GM19452 (cell line): Measurements from ENCODE around the gene FOXD2.
"Not testable (repeated sequence)": the region's sequence is repeated elsewhere in the genome, so short reads cannot be mapped to it uniquely, and the experiment has no call there.

Experiments
- ATAC-seq: cut with Tn5 transposase; IDR thresholded peaks from one replicate; pipeline ENCODE4 v1.9.1; 2021; ENCODE audit not compliant: unreplicated experiment

Gene FOXD2

DNA sequence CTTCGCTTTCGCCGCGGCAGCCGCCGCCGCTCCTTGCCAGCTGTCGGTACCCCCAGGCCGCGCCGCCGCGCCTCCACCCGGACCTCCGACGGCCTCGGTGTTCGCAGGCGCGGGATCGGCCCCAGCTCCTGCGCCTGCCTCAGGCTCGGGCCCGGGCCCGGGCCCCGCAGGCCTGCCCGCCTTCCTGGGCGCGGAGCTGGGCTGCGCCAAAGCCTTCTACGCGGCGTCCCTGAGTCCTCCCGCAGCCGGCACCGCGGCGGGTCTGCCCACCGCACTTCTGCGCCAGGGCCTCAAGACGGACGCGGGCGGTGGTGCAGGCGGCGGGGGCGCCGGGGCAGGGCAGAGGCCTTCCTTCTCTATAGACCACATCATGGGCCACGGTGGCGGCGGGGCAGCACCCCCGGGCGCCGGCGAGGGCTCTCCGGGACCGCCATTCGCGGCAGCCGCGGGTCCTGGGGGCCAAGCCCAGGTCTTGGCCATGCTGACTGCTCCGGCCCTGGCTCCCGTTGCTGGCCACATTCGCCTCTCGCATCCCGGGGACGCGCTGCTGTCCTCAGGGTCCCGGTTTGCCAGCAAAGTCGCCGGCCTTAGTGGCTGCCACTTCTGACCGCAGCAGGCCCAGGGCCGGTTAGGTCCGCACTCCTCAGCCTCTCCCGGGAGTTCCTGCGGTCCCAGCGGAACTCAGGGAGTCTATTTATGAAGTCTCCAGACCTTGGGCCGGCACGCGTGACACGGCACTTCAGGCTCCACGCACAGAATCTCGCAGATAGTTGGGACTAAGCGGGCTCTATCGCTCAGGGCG, 1.4 kb downstream of the FOXD2 start:
- ATAC-seq = no peak

DNA sequence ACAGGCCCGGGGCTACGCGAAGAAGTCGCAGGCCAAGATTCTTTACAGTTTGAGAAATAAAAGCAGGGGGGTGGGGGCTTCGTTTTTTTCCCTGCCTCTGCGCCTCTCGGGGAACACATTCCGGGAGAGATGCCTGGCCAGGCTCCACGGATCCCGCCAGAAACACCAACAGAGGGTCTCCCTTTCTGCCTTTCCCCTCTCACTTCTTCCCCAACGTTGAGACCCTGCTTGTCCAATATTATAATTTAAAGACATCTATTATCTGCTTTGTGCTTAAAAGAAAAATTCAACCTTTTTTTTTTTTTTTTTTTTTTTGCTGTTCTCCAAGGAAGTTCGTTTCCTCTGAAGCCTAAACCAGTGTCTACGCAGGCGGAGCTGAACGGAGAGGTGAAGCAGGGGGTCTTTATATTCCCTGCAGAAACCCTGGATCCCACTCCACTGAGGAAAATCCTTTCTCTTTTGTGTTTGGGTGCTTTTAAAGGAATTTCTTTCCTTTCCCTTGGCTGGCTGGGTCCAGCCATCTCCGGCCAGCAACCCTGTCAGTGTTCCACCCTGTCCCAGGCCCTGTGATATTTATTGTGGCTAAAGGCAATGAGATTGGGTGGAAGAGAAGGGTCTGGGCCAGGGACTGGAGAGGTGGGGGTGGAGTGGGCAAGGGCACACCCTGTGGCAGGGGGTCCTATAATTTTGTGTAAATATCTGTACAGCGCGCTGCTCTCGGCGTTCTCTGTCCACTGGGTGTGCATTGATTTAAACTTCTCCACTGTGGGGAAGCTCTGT, 2.2 kb downstream of the FOXD2 start:
- no peak for ATAC-seq

DNA sequence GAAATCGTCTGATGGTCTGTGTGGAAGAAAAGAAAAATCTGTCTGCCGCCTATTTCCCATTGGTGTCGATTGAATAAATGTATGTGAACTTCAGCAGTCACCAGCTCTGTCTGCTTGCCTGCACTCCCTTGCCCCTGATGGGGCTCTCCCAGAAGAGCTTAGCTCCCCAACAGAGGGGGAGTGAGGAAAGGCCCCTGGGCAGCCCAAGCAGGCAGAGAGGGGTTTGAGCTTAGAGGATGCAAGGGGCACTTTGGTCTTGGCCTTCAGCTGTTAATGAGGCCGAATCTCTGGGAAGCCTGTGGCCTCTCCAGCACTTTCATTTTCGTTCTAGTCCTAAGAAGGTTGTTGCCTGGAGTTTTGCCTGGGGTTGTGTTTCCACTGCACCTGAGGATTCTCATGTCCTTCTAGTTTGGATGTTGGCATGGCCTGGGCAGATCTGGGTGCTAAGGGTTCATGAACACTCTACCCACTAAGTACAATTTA, 2.8 kb downstream of the FOXD2 start:
- ATAC-seq = no peak

DNA sequence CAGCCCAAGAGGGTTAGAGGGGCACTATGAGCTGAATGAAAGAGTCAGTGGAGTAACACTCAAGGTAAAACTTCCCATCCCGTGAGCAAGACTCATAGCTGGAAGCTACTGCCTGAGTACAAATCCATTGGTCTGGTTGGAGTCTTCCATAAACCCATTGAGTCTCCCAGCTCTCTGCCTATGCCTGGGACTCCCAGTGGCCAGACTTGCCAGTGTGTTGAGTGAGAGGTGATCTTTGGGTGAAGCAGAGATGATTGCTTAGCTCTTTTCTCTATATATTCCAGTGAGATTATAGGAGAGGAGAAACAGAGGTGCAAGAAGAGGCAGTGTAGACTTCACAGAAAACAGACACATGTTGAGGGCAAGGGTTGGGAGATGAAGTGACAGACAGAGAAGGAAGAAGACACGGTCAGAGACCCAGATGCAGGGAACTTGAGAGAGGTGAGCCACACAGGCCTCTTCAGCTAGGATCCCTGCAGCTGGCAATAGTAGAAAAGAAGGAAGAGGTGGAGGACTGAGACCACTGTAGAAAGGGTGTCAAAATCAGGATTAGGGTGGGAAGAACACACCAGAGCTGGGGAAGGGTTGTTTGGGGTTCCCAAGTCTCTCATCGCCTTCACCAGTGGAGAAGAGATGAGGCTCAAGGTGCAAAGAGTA, 3.7 kb downstream of the FOXD2 start:
- ATAC-seq = no peak

DNA sequence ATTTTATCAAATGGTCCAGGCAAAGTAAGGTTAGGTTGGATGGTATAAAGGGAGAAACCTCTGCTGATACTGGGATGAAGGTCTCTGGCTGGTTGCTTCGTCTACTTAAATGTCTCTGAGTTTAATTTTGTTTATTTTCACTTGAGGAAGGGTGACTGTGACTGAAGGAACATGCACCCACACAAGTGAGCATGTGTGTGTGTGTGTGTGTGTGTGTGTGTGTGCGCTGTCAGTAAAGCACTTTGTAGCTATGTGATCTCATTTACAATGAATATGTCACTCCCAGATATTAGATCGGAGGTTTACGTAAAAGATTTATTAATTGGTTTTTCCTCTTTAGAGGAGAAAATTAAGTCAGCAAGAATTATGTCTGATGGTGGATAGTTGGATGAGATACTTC, 4.4 kb downstream of the FOXD2 start:
- ATAC-seq = no peak

DNA sequence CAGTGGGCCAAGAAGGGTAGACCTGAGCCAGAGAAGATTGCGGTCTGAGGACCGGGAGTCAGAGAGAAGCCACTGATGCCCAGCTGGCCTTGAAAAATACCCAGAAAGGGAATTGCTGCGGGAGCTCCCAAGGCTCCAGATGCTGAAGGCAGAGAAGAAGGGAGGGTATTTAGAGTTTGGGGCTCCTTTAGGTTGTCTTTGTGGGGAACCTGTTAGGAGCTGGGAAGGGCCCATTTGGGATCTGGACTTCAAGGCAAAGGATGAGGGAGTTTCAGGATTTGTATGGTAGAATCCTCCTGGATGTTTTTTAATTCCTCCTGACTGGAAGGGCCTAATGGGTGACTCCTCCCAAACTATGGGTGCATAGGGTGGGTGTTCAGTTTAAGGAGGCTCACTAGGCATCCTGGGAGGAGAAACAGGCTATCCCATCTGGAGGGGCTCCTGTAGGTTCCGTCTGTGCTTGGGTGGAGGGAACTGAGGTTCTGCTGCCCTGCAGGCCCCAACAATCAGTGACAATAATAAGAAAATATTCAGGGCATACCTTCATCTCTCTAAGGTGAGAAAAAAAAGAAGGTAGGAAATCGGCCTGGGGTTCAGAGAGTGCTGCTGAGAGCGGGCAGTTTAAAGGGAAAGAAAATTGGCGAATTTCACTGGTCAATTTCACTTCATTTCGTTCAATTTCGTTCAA, 5.1 kb downstream of the FOXD2 start:
- ATAC-seq = no peak

DNA sequence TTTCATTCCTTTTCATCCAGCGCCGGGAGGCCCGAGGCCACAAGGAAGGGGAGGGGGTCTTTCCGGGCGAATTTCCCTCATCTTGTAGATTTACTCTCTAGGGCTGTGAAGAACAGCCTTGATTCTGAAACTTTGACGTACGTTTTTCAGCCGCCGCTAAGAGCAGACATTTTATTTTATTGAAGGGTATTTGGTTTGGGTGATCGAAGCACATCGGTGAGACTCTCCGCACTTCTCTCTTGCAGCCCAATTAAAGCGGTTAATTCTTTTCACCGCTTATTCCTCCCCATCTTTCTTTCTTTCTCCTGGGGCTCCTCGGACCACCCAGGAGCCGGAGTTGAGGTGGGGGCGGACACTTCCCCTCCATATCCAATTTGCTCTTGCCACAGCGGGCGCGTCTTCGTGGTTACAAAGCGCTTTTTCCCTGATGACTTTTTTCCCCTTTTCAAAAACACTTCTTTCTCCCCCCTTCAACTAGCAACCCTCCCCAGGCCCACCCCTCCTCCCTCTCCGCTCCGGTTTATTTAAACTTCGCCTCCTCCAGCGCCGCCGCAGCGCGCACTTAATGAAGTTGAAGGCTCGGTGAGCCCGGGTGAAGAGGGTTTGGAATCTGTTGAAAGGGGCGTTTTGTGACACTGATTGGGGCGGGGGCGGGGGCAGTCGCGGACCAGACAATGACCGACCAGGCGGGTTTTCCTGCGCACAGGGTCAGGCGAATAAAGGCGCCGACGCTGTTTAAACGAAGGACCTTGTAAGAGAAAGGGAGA, 5.9 kb downstream of the FOXD2 start:
- ATAC-seq = no peak

DNA sequence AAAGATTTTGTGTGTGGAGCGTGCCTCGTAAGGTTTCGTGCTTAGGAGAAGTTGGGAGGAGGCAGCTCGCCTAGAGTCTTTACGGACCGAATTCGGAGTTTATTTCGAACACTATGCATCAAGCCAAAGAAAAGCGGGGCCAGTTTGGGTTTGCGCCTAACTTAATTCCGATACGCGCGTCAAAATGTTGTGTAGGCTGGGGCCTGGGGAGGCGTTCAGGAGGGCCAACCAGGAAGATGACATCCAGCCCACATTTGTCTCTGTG, 6.4 kb downstream of the FOXD2 start:
- no peak for ATAC-seq

DNA sequence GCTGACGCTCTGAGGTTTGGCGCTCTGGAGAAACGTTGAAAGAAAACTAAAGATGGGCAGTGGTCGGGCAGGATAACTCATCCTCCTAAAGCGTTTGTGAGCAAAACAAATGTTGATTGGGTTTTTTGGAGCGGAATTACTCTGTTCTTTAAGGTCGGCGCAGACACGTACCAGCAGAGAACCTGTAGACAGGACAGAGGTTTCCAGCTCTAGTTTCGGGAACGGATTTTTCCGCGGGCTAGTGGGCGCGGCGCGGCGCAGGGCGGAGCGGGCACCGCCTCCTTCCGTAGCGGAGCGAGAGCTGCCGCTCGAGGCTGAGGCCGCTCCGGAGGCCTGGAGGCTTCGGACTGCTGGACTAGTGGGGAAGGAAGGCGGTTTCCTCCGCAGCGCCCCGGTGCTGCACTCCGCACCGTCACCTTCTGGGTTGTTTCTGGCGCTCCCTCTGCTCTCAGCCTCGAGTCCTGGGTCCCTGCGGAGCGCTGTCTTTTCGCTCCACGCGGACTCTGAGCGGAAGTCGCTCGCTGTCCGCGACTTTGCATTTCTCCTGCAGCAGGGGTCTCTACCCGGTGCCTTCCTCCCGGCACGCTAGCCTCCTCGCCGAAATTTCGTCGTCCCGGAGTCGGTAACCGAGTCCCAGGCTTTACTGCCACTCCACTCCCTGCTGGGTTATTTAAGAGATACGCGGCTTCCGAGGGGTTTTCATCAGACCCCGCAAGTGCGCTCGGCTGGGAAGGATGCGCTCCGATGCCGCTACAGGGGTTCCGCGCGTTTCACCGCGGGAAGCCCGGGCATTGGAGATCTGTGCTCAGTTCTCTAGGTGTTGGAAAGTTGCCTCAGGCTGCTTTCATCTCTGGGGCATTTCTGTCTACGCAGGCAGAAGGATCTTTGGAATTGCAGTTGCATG, 7.0 kb downstream of the FOXD2 start:
- no peak for ATAC-seq

DNA sequence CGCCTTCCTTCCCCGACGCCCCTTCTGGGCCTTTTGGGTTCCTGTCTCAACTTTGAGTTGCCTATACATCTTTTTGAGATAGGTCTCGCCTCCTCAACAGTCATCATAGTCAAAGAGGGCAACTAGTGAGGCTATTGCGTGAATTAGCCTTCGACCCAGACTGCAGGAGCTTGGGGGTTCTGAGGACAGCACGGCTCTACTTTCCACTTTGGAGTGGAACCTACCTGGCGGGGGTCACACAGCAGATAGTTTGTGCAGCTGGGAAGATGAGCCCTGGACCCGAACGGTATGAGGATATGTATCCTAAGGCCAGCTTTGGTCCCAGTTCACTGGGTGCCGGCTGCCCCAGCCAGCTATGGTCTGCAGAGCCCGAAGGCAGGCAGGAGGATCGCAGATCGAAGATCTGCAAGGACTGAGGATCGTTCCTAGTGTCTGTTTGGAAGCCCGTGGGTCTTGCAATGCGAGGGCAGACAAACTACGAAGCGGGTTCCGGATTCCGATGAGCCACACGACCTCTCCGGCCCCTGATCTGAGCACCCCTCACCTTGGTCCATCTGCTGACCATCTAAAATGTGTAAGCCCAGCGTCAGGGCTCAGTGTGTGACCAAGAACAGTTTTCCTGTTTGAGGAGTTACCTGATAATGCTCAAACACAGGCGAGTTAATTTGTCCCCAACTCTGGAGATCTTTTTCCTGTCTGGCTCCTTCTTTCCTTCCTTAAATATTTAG, 8.1 kb downstream of the FOXD2 start:
- no peak for ATAC-seq

DNA sequence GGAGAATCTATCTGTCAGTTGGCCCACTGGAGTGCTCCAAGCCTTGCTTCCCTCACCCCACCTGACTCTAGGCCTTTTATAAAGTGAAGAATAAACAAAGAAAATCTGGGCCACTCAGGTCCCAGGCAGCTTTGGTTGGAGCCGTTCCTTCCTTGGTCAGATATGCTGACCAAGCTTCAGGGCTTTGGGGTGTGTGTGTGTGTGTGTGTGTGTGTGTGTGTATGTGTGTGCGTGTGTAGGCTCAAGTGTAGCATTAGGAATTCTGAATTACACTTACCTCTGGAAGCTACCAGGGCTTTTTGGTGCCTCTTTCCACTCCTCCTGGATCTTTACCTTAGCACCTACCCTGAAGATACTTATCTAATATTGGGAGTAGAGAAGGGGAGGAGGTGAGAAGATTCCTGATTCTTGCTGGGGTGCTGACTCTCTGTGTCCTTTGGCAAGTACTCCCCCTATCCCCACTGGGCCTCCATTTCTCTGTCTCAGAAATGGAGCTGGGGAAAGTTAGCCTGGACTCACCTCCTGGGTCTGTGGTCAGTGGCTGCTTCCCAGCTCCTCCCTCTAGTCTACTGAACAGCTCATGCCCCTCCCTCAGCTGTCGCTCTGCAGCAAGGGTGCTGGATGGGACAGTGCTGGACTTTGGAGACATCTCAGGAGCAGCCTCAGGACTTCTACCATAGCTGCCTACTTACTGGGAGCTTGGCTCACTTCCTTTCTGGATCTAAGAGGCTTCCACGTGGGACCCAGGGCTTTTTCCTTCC, 10.8 kb downstream of the FOXD2 start:
- no peak for ATAC-seq

DNA sequence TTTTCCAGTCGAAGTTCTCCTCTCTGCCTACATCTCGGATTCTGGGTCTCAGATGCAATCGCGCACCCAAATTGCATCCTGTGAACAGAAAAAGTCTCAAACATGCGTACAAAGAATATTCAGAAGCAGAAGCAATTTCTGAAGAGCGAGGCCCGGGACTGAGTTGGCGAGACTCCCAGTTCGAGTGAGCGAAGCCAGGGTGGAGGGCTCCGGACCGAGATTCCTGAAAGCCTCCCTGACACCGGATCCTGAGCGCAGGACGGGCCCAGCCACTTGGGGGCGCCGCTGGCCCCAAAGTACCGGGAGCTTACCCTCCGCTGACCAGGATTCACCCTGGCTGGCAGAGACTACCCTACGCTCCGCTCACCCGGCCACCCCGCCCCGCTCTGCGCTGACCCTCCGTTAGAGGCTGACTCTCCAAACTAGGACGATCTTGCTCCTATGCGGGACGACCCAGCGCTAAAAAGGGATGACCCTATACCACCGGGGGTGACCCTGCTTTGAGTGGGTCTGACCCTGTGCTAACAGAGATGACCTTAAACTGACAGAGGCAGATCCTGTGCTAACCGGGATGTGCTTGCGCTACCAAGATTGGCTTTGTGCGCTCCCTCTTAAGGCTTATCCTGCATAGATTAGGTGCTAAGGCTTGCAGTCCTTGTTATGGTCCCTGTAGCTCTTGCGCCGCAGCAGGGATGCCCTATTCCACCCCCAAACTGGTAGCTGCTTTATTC, 12.1 kb downstream of the FOXD2 start:
- no peak for ATAC-seq

DNA sequence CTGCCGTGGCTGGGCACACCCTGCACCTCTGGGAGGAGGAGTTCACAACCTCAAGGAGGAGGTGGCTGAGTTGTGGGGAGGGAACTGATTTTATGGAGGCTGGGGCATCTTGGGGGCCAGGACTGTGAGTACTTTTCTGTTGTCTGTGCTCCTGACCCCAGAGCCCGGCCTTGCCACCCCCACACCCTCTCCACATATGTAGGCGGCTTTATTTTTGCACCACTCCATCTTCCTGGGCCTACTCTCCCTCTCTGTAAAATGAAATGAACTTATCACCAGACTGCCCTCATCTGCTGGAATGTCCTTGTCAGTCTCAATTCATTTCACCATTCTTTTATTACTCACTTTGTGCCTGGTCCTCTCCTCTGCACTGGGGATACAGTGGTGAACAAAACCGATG, 12.8 kb downstream of the FOXD2 start:
- ATAC-seq = no peak

DNA sequence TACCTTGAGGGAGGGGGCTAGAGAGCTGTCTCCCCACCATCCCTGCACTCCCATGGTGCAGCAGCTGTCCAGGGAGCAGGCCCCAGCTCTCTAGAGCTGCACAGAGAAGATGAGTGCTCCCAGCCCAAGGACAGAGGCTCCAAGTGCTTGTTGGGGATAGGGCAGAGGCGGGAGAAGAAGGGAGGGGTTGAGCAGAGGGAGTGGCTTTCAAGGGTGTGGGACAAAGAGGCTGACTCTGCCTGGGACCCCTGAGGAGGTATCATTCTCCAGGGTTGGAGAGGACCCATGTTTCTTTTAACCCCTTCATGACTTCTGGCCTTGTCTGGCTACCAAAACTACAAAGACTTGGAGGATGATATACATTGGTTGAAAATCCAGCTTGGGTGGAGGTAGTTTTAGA, 14.6 kb downstream of the FOXD2 start:
- no peak for ATAC-seq

DNA sequence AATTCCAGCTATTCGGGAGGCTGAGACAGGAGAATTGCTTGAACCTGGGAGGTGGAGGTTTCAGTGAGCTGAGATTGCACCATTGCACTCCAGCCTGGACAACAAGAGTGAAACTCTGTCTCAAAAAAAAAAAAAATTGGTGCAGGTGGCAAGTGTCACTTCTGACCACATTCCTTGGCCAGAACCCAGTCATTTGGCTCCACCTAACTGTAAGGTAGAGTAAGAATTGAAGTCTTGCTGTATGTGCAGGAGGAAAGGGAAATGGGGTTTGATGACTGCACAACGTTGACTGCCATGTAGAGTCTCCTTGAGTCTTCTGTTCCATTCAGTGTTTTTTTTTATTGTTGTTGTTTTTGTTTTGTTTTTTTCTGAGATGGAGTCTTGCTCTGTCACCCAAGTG, 16.1 kb downstream of the FOXD2 start:
- not testable (repeated sequence) for ATAC-seq

DNA sequence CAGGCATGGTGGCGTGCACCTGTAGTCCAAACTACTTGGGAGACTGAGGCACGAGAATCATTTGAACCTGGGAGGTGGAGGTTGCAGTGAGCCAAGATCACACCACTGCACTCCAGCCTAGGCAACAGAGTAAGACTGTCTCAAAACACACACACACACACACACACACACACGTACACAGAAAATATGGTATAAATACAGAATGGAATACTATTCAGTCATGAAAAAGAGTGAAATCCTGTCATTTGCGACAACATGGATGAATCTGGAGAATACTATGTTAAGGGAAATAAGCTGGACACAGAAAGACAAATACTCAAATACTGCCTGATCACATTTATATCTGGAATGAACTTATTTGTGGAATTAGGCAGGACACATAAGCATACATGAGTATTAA, 18.4 kb downstream of the FOXD2 start:
- ATAC-seq = no peak

DNA sequence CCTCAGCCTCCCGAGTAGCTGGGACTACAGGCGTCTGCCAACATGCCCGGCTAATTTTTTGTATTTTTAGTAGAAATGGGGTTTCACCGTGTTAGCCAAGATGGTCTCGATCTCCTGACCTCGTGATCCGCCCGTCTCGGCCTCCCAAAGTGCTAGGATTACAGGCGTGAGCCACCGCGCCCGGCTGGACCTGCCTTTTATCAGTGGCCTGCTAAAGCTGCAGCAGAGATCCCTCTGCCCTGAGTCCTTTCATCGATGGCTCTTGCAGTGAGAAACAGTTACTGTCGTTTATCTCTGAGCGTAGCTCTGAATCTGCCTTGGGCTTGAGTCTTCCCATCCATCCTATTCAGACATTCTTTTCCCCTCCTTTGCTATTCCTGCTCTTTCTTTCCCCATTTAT, 19.7 kb downstream of the FOXD2 start:
- not testable (repeated sequence) for ATAC-seq
